Mesothelial cell of epicardium (in vitro differentiated cells): ENCODE data around the gene PAF1. TPM values are rescaled to one million over a fixed set of nuclear protein-coding genes. Genes with fewer than 3 reads are reported as not detected.

ENCODE experiments used
- DNase-seq, 2 experiments: peaks; one replicate each; pipeline ENCODE4 v3.0.0; 2021; ENCODE audit warnings: low spot score in 2 of 2; ENCODE audit not compliant: unreplicated experiment in 2 of 2
- H3K27ac Mint-ChIP-seq: 2 replicates; pipeline ENCODE4 v1.8.0; 2021; ENCODE audit warnings: mixed read lengths
- H3K27me3 Mint-ChIP-seq: 2 replicates; pipeline ENCODE4 v1.8.0; 2021; ENCODE audit warnings: low read depth, mixed read lengths
- H3K36me3 Mint-ChIP-seq: 2 replicates; pipeline ENCODE4 v1.8.0; 2021; ENCODE audit warnings: mixed read lengths
- H3K4me1 Mint-ChIP-seq: 2 replicates; pipeline ENCODE4 v1.8.0; 2021; ENCODE audit warnings: mixed read lengths
- H3K4me3 Mint-ChIP-seq: 2 replicates; pipeline ENCODE4 v1.8.0; 2021; ENCODE audit warnings: mild to moderate bottlenecking, moderate library complexity, mixed read lengths
- H3K9me3 Mint-ChIP-seq: 2 replicates; pipeline ENCODE4 v1.8.0; 2021; ENCODE audit warnings: mixed read lengths
- total RNA-seq: library from RNA; stranded (reverse); gene quantifications from 3 replicates; pipeline ENCODE4 v1.2.1, GENCODE V29; 2021
- TF ChIP-seq, protein P1 (sequence below): fragments of 200-600 bp; sonication (generic); IDR thresholded peaks from one replicate; pipeline ENCODE4 v1.5.0; 2021; ENCODE audit warnings: antibody characterized with exemption; ENCODE audit not compliant: unreplicated experiment

The PAF1 gene
- total RNA-seq, 1 donor from 2014 or later = 41.4 TPM

DNA sequence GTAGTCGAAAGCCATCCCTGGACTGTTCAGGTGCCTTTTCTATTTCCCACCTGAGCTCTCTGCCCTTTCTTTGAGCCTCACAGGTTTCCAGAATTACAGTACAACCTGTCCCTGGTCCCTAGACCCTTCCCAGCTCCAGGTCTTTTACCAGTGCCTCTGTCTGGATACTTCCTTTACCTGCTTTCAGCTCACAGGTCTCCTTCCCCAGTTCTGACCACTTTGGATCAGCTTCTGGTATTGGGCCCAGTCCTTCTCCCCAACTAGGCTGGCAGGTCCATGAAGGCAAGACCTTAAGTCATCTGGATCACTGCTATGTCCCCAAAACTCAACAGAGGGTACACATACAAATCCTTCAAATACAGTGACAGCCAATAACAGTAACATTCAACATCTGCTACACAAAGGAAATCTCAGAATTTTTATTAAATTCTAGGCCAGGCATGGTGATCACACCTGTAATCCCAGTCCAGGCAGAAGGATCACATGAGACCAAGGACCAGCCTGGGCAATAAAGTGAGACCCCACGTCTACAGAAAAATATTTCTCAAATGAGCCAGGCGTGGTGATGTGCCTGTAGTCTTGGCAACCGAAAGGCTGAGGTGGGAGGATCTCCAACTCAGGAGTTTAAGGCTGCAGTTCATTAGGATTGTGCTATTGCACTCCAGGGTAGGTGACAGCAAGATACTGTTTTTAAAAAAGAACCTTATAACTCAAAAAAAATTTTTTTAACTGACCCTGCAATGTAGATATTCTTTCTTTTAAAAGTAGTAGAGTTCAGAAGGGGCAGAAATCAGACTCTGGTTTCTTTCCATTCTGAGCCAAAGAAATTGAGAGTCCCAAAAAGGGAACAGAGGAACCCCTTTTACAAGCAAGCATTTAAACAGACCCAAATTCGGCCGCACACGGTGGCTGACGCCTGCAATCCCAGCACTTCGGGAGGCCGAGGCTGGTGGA is 43.5 kb upstream of the PAF1 start:
- H3K4me1 Mint-ChIP-seq = peaks cover 23% of the 10 kb centered on the region
- peak overlapping the region; percentile 56 for H3K27ac Mint-ChIP-seq
- DNase-seq = no peak
- H3K4me3 Mint-ChIP-seq = peak overlapping the region; percentile 100
- TF ChIP-seq, protein P1, sequence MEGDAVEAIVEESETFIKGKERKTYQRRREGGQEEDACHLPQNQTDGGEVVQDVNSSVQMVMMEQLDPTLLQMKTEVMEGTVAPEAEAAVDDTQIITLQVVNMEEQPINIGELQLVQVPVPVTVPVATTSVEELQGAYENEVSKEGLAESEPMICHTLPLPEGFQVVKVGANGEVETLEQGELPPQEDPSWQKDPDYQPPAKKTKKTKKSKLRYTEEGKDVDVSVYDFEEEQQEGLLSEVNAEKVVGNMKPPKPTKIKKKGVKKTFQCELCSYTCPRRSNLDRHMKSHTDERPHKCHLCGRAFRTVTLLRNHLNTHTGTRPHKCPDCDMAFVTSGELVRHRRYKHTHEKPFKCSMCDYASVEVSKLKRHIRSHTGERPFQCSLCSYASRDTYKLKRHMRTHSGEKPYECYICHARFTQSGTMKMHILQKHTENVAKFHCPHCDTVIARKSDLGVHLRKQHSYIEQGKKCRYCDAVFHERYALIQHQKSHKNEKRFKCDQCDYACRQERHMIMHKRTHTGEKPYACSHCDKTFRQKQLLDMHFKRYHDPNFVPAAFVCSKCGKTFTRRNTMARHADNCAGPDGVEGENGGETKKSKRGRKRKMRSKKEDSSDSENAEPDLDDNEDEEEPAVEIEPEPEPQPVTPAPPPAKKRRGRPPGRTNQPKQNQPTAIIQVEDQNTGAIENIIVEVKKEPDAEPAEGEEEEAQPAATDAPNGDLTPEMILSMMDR = no peak
- peaks cover 16% of the 10 kb centered on the region for H3K36me3 Mint-ChIP-seq
- H3K27me3 Mint-ChIP-seq = no peaks in the 10 kb centered on the region
- no peaks in the 10 kb centered on the region for H3K9me3 Mint-ChIP-seq

DNA sequence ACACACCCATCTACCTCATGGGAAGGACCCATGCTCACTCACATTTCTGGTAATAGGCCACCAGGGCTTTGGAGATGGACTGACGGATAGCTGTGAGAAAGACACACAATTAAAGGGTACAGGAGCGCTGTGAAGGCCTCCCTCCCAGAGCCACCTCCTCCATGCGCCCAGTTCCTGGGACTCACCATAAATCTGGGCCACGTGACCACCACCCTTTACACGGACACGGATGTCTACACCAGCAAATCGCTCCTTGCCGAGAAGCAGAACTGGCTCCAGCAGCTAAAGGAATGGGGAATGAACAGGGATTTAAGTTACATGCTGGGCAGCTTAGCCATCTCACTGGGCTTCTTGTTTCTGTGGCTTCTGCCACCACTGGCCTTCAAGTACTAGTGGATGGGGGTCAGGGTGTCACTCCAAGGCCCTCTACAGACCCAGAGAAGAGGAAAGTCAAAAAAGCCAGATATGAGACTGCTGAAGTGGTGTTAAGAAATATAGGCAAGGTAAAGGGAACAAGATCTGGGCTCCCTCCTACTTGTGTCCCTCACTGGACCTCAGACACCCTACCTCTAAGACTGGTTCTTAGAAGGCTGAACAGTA is 42.7 kb upstream of the PAF1 start:
- Mint-ChIP-seq H3K27ac (peak overlapping the region; percentile 47), H3K4me1 (peaks cover 29% of the 10 kb centered on the region)

DNA sequence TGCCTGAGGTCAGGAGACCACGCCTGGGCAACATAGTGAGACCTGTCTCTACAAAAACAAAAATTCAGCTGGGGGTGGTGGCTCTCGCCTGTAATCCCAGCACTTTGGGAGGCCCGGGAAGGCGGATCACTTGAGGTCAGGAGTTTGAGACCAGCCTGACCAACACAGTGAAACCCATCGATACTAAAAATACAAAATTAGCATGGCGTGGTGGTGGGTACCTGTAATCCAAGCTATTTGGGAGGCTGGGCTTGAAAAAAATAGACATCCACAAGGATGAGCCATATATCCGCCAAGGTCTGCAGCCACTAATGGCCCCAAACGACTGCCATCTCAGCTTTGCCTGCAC is 41.7 kb upstream of the PAF1 start:
- TF ChIP-seq, protein P1 = no peak
- H3K4me1 Mint-ChIP-seq = peaks cover 35% of the 10 kb centered on the region
- H3K27ac Mint-ChIP-seq = no peak overlapping the region
- H3K9me3 Mint-ChIP-seq = no peaks in the 10 kb centered on the region
- DNase-seq = no peak
- no peak overlapping the region for H3K4me3 Mint-ChIP-seq
- H3K27me3 Mint-ChIP-seq = no peaks in the 10 kb centered on the region
- H3K36me3 Mint-ChIP-seq = peaks cover 16% of the 10 kb centered on the region

More for the DNA sequence above, 42.7 kb upstream of the PAF1 start:
- TF ChIP-seq, protein P1 = no peak
- DNase-seq = no peak
- H3K27me3 Mint-ChIP-seq = no peaks in the 10 kb centered on the region
- peak overlapping the region; percentile 49 for H3K4me3 Mint-ChIP-seq
- peaks cover 16% of the 10 kb centered on the region for H3K36me3 Mint-ChIP-seq
- H3K9me3 Mint-ChIP-seq = no peaks in the 10 kb centered on the region

- H3K4me1 Mint-ChIP-seq = peaks cover 25% of the 10 kb centered on the region
- DNase-seq = no peak
- H3K9me3 Mint-ChIP-seq = no peaks in the 10 kb centered on the region
- H3K4me3 Mint-ChIP-seq = no peak overlapping the region
- TF ChIP-seq, protein P1 = no peak
- no peaks in the 10 kb centered on the region for H3K27me3 Mint-ChIP-seq
- peaks cover 20% of the 10 kb centered on the region for H3K36me3 Mint-ChIP-seq
- peak overlapping the region; percentile 78 for H3K27ac Mint-ChIP-seq
These were observed 40.0 kb upstream of the PAF1 start for GRCh38 chr19:39430675-39431593.
